Measurements from ENCODE around the gene GAPDH.
A peak's percentile ranks its signal among the peaks of the same experiment; 100 is the strongest.

The GAPDH gene

GRCh38 chr12:6539707-6540134 lies 5.4 kb downstream of the GAPDH start:
- no peak for DNase-seq (ENCODE audit: extremely low spot score)
- TF ChIP-seq CTCF (IDR thresholded peaks at IDR 0.05; ENCODE audit: control extremely low read depth, extremely low read depth, low read depth, missing control alignments) = no peak
- POLR2A ChIA-PET = interaction anchor here (0.7 to 3.4 kb wide), 3 partner anchors 21 to 114 kb away, joined by 3 to 26 read pairs (median 5); partner anchors contain the start of gene VAMP1
- CTCF ChIA-PET = interaction anchor here (0.6 to 11.4 kb wide), 17 partner anchors 7 to 344 kb away, joined by 3 to 280 read pairs (median 7); partner anchors contain the start of genes IFFO1 and NOP2

- DNase-seq (ENCODE audit: extremely low spot score) = peak; percentile 66
- CTCF ChIA-PET = interaction anchor here (0.9 to 11.4 kb wide), 10 partner anchors 12 to 345 kb away, joined by 3 to 280 read pairs (median 6); partner anchors contain the start of genes IFFO1 and NOP2
- TF ChIP-seq CTCF (IDR thresholded peaks at IDR 0.05; ENCODE audit: control extremely low read depth, extremely low read depth, low read depth, missing control alignments) = no peak
- POLR2A ChIA-PET = interaction anchor here (0.7 to 3.4 kb wide), 2 partner anchors 21 to 70 kb away, joined by 3 to 26 read pairs; partner anchors contain the start of gene VAMP1
Observed at GRCh38 chr12:6540181-6540877, 6.0 kb downstream of the GAPDH start.

GRCh38 chr12:6541371-6542165 lies 7.3 kb downstream of the GAPDH start:
- TF ChIP-seq CTCF (IDR thresholded peaks at IDR 0.05; ENCODE audit: control extremely low read depth, extremely low read depth, low read depth, missing control alignments) = no peak
- CTCF ChIA-PET = interaction anchor here (1.0 to 11.4 kb wide), 3 partner anchors 17 to 117 kb away, joined by 3 to 280 read pairs (median 112); partner anchors contain the start of genes IFFO1 and NOP2
- POLR2A ChIA-PET = no interaction called here
- DNase-seq (ENCODE audit: extremely low spot score) = no peak

GRCh38 chr12:6542209-6543009 lies 8.1 kb downstream of the GAPDH start:
- POLR2A ChIA-PET = no interaction called here
- CTCF ChIA-PET = interaction anchor here (1.1 to 11.4 kb wide), 3 partner anchors 17 to 118 kb away, joined by 3 to 280 read pairs (median 112); partner anchors contain the start of genes IFFO1 and NOP2
- no peak for TF ChIP-seq CTCF (IDR thresholded peaks at IDR 0.05; ENCODE audit: control extremely low read depth, extremely low read depth, low read depth, missing control alignments)
- DNase-seq (ENCODE audit: extremely low spot score) = no peak

GRCh38 chr12:6546016-6546415 lies 11.7 kb downstream of the GAPDH start:
- TF ChIP-seq CTCF (IDR thresholded peaks at IDR 0.05; ENCODE audit: control extremely low read depth, extremely low read depth, low read depth, missing control alignments) = no peak
- POLR2A ChIA-PET = interaction anchor here (0.5 to 1.7 kb wide), 2 partner anchors 12 to 55 kb away, joined by 3 to 5 read pairs; partner anchors contain the start of gene GAPDH
- CTCF ChIA-PET = interaction anchor here (0.7 to 2.6 kb wide), 5 partner anchors 8 to 279 kb away, joined by 3 to 22 read pairs (median 3); no protein-coding TSS in a partner anchor
- no peak for DNase-seq (ENCODE audit: extremely low spot score)
